ENCODE data around the gene DLEU7.

The DLEU7 gene

GRCh38 chr13:50843257-50844083, at the start of gene DLEU7:
Gene DLEU7 (minus strand): TSS chr13:50843692. CDS start chr13:50843646, 46 bp downstream.
- no peak for DNase-seq

DNA sequence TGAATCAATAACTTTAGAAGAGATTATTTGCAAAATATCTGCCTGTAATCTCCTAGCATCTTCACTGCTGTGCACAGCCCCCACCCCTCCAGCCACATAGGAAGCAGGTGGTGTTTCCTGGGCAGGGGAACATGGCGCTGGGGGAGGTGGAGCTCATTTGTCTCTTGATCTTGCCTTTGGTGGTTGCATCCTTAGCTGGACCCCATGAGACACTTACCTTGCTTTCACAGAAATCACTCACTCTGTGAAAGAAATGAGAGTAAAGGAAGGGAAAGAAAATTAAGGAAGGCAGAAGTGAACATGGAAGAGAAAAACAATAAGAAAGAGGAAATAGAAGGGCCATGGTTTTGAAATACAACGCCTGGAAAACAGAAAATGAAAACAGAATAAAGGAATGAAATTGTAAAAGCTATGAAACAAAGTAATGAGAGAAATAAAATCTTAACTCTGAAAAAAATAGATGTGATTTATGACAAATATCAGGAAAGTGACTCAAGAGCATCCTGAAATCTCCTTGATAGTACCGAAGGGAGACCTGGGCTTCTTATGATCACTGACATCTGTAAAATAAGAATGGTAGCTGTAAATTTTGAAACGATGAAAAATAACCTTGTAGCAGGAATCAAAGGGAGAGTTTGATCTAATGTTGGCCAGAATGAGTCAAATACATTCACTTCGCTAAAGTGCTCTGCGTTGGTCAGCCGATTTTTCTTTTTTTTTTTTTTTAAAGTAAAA, 48.9 kb upstream of the DLEU7 start:
- peak; percentile 49 for DNase-seq

GRCh38 chr13:50891206-50891605, 47.7 kb upstream of the DLEU7 start:
- no peak for DNase-seq

DNA sequence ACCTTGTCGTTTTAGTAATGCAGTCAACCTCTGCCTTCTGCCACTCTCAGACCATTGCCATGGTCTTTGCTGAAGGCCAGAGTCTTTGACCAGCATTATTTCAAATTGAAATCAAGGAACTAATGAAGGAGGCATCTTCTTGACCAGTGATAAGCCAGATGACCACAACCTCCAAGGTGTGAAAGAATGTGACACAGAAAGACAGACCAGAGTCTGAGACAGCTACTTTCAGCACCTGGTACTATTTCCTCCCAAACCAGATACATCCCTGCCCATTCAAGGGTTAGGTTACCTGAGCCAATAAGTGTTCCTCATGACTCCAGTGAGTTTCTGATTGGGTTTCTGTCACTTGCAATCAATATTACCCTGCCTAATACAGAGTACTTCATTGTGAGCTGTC, 45.8 kb upstream of the DLEU7 start:
- no peak for DNase-seq

- no peak for DNase-seq
Measured at GRCh38 chr13:50888362-50888761, 44.9 kb upstream of the DLEU7 start.

DNA sequence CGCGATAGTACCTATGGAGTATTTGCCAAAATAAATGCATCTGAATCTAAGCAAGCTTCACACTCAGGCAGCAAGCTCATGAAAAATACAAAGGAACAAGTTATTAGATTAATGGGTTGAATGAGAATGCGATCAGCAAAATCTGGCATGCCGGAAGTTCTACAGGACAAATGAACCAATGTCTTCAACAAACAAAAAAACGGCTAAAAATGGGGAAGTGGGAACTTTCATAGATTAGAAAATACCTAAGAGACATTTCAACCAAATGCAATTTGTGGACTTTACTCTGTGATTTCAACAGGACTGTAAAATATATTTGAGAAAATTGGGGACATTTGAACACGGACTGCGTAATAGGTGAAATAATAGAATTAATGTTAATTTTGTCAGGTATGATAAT, 43.7 kb upstream of the DLEU7 start:
- peak; percentile 78 for DNase-seq

GRCh38 chr13:50884265-50884664, 40.8 kb upstream of the DLEU7 start:
- DNase-seq = peak; percentile 13

DNA sequence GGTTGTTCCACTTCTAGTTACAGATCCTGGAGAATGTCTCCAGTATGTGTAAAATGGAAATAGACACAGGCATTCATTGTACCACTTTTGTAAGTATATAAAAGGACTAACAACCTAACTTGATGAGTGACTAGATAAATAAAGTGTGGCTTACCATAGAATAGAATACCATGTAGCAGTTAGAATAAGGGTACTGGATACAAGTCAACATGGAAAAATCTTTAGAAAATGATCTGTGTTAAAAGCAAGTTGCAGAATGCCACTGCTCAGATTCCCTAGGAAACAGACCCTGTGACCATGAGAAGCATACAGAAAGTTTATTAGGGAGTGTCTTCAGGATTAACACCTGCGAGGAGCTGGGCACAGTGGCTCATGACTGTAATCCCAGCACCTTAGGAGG, 40.2 kb upstream of the DLEU7 start:
- no peak for DNase-seq

GRCh38 chr13:50882816-50883435, 39.4 kb upstream of the DLEU7 start:
- DNase-seq = peak; percentile 16

DNA sequence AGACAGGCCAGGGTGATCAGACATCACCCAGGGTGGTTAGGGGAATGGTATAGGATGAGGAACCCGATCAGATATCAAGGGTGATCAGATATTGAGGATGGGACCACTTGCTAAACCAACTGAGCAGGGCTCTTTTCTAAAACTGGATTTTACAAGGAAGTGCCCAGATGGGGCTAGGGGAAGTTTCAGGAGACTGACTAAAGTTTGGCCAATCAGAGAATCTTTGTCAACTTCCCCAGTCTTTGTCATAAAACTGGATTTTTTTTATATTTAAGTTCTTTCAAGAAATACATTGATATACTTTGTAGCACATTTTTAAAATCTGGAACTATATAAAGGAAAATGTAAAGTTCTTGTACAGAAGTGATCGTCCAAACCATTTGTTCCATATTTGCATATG, 30.5 kb upstream of the DLEU7 start:
- DNase-seq = no peak

- DNase-seq = no peak
Measured at GRCh38 chr13:50873467-50873866, 30.0 kb upstream of the DLEU7 start.

- DNase-seq = no peak
Measured at GRCh38 chr13:50871405-50871804, 27.9 kb upstream of the DLEU7 start.

- no peak for DNase-seq
Measured at GRCh38 chr13:50867637-50867945, 24.1 kb upstream of the DLEU7 start.

GRCh38 chr13:50866817-50867636, 23.5 kb upstream of the DLEU7 start:
- DNase-seq = no peak

DNA sequence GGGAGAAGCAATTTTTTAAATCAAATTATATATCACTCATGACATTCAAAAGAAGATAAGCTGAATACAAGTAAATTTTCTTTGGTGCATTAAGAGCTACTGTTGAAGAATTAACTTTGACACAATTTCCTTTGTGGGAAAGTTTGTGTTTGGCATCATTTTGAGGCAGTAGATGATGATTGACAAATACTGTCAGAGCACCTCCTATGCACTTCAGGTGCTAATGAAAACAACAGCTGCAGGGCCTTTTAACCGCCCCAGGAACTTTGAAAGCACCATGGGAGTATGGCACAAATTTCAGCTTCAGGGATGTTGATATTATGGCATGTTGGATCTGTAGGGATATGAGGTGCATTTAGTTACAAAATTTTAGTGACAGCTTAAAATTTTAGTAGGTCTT, 21.0 kb upstream of the DLEU7 start:
- no peak for DNase-seq

- DNase-seq = no peak
Measured at GRCh38 chr13:50855681-50856080, 12.2 kb upstream of the DLEU7 start.

DNA sequence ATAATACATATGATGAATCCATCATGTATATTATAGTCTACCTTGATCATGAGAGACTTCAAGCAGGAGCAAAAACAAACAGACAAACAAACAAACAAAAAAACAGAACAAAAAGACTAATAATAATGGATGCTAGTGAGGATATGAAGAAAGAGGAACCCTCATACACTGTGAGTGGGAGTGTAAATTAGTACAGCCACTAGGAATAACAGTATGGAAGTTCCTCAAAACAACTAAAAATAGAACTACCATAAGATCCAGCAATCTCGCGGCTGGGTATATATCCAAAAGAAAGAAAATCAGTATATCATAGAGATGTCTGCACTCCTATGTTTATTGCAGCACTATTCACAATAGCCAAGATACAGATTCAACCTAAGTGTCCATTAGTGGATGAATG, 7.0 kb upstream of the DLEU7 start:
- peak; percentile 64 for DNase-seq

- DNase-seq = no peak
Measured at GRCh38 chr13:50847501-50847900, 4.0 kb upstream of the DLEU7 start.

- no peak for DNase-seq
Measured at GRCh38 chr13:50846861-50847475, 3.5 kb upstream of the DLEU7 start.

DNA sequence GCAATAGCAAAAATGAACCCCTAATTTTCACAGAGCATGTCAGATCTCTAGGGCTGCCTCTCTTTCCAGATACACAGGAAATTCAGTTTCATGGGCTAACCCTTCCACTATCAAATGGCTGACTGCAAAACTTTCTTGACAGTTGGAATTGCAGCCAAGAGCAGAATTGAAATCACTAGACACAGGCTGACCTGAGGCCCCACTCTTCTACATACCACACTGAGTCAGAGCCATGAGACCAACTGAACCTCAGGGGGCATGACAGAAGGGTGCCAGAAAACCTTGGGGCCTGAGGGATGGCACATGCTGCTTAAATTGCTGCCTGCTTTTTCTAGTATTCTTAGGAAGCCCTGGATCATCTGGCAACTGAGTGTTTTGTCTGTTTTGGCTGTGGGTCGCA, 1.7 kb upstream of the DLEU7 start:
- peak; percentile 63 for DNase-seq

GRCh38 chr13:50844084-50844875, 788 bp upstream of the DLEU7 start:
- DNase-seq = no peak

DNA sequence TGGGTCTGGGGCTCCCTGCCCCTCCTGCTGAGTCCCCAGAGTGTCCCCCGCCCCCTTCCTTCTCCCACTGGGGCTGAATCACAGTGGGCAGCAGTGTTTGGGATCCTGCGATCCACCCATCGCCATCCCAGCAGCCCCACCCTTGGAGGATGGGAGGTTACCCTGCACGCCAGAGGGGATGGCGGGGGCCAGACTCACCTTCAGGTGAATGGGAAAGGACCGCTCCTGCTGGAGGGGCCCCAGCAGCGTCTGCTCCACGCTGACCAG, 569 bp downstream of the DLEU7 start:
- DNase-seq = no peak

All from MV-4-11 (cell line).